Adrenal gland (tissue), 12 donors: ENCODE measurements around the gene SPAG16. TPM values are rescaled to one million over a fixed set of nuclear protein-coding genes. Genes with fewer than 3 reads are reported as not detected.

ENCODE experiments used
- DNase-seq, 7 donors: peaks; one replicate each; pipeline ENCODE4 v3.0.0-alpha.2; 2019 to 2020
- H3K27ac ChIP-seq, 5 donors: fragments of 200-600 bp; sonication (generic) in 4 of 5; 1 replicate in 3 of 5; 2 replicates in 2 of 5; pipeline versions ENCODE4 v1.5.1 to v1.8.0; 2016 to 2020; ENCODE audit warnings: mild to moderate bottlenecking in 1 of 5
- H3K27me3 ChIP-seq: fragments of 200-600 bp; 2 replicates; pipeline ENCODE4 v1.8.0; 2021
- H3K36me3 ChIP-seq, 2 donors: fragments of 200-600 bp; replicated peaks in 1 of 2; 1 replicate in 1 of 2; 2 replicates in 1 of 2; pipeline versions ENCODE4 v1.5.1 to v1.8.0; 2018 to 2022
- H3K4me1 ChIP-seq, 2 donors: fragments of 200-600 bp; replicated peaks in 1 of 2; 1 replicate in 1 of 2; 2 replicates in 1 of 2; pipeline versions ENCODE4 v1.5.1 to v1.8.0; 2018 to 2021
- H3K4me3 ChIP-seq, 4 donors: fragments of 200-600 bp; sonication (generic) in 3 of 4; one replicate each; pipeline ENCODE4 v1.5.1; 2016 to 2018
- H3K9me3 ChIP-seq, 3 donors: fragments of 200-600 bp; sonication (generic) in 1 of 3; replicated peaks in 1 of 3; 1 replicate in 2 of 3; 2 replicates in 1 of 3; pipeline versions ENCODE4 v1.5.1 to v1.8.0; 2016 to 2021
- POLR2A ChIP-seq, 2 donors: fragments of 450-650 bp; IDR thresholded peaks; one replicate each; pipeline ENCODE4 v1.6.1; 2017; ENCODE audit warnings: antibody characterized with exemption in 2 of 2, mild to moderate bottlenecking in 2 of 2, moderate library complexity in 1 of 2
- WGBS, 4 donors: extraction: QIAGEN DNeasy Blood & Tissue Kit in 2 of 4; methylation state at CpG; one replicate each; pipeline versions ENCODE4 v1.1.5 to v1.1.7; 2013 to 2017; 5-methylcytosine and 5-hydroxymethylcytosine counted together
- intact Hi-C, 2 donors: fragments of 100-400 bp; cut with DNase I; formaldehyde crosslinking; loops; one replicate each; pipeline versions ENCODE4 v1.14.1 to v1.15.0; 2022 to 2023
- polyA plus RNA-seq, 3 donors: library from polyadenylated mRNA; stranded (reverse); fragments of 200-250 nt in 2 of 3; fragments of 350-450 nt in 1 of 3; fragmentation: Illumina TruSeq in 1 of 3; extraction: RNeasy Lipid Tissue Mini Kit (QIAGEN cat#74804) in 1 of 3; gene quantifications; one replicate each; pipeline ENCODE4 v1.2.3, GENCODE V29; 2013 to 2014
- total RNA-seq, 9 donors: library from RNA; depleted of rRNA in 4 of 9; stranded (reverse); fragments of >200 nt in 4 of 9; fragments of 120-200 nt in 1 of 9; fragmentation: NEBNext Ultra II Directional in 1 of 9; extraction: Animal tissue kit (Norgen Biotek cat#: 25700) in 1 of 9; gene quantifications; one replicate each; pipeline versions ENCODE4 v1.1.0 to v1.2.4, GENCODE V29; 2013 to 2023
- TF ChIP-seq, protein P1 (sequence below), 6 experiments: fragments of 450-650 bp in 4 of 6; fragments of 200-600 bp in 2 of 6; sonication (generic) in 1 of 6; IDR thresholded peaks; 1 replicate in 5 of 6; 2 replicates in 1 of 6; pipeline versions ENCODE4 v1.5.1 to v1.8.0; 2016 to 2021; ENCODE audit warnings: antibody characterized with exemption in 6 of 6, mild to moderate bottlenecking in 2 of 6, moderate library complexity in 1 of 6
- donor health status: healthy with polysubstance abuse.
- donor health status: Bipolar disorder and iron deficiency.
- donor health status: DM: yes; HTN: yes; CAD: no.
- donor health status: DM: no; HTN: no; CAD: no.
- donor health status: DM: no; HTN: no; CAD: no.
- donor health status: DM: yes; HTN: yes; CAD: no.

SPAG16 gene
- total and polyA plus RNA-seq, 12 donors: 12.4 to 45.3 (median 21.8) TPM

DNA sequence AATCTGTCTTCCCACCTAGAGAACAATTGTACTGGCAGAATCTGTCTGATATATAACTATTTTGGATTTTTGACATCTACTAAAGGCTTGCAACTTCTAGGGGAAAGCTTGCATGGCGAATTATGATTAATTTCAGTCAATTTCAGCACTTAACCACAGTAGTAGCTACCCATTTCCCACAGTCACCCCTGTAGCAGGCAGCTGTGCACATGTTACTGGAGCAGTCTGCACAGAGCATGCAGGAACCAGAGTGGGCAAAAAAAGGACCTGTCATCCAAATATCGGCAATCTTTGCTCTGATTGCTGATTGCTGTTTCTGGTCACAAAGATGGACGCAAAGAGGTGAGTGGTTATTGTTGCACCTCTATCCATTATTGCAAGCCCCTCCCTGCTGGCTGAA is 473.3 kb downstream of the SPAG16 start:
- 73 to 91% (median 84%) methylated on average over 3 of the region's 3 CpGs for WGBS, 4 donors
- no peaks in the 10 kb centered on the region for H3K27me3 ChIP-seq

DNA sequence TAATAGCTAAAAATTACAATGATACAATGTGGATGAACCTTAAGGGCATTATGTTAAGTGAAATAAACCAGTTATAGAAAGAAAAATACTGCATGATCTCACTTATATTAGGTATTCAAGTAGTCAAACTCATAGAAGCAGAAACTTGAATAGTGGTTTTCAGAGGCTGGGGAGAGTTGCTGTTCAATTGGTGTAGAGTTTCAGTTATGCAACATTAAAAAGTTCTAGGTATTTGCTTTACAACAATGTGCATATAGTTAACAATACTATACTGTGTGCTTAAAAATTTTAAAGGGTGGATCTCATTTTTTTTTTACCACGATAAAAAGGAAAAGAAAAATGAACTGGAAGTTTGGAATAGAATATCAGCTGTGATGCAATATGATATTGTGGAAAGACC is 479.1 kb downstream of the SPAG16 start:
- H3K4me3 ChIP-seq: no peak overlapping the region
- no peaks in the 10 kb centered on the region for H3K9me3 ChIP-seq
- H3K36me3 ChIP-seq: no peaks in the 10 kb centered on the region
- H3K4me1 ChIP-seq: no peaks in the 10 kb centered on the region
- WGBS, 4 donors: 49 to 63% (median 56%) methylated on average over 1 of the region's 1 CpG
- no peak for DNase-seq
- intact Hi-C loops: no loop called here
- no peaks in the 10 kb centered on the region for H3K27me3 ChIP-seq
- no peak overlapping the region for H3K27ac ChIP-seq
- TF ChIP-seq POLR2A (IDR thresholded peaks at IDR 0.05): no peak
- TF ChIP-seq, protein P1, sequence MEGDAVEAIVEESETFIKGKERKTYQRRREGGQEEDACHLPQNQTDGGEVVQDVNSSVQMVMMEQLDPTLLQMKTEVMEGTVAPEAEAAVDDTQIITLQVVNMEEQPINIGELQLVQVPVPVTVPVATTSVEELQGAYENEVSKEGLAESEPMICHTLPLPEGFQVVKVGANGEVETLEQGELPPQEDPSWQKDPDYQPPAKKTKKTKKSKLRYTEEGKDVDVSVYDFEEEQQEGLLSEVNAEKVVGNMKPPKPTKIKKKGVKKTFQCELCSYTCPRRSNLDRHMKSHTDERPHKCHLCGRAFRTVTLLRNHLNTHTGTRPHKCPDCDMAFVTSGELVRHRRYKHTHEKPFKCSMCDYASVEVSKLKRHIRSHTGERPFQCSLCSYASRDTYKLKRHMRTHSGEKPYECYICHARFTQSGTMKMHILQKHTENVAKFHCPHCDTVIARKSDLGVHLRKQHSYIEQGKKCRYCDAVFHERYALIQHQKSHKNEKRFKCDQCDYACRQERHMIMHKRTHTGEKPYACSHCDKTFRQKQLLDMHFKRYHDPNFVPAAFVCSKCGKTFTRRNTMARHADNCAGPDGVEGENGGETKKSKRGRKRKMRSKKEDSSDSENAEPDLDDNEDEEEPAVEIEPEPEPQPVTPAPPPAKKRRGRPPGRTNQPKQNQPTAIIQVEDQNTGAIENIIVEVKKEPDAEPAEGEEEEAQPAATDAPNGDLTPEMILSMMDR (IDR thresholded peaks at IDR 0.05): no peak

More for the DNA sequence above, 473.3 kb downstream of the SPAG16 start:
- DNase-seq: no peak
- H3K4me1 ChIP-seq: no peaks in the 10 kb centered on the region
- H3K4me3 ChIP-seq: no peak overlapping the region
- no peaks in the 10 kb centered on the region for H3K9me3 ChIP-seq
- no peaks in the 10 kb centered on the region for H3K36me3 ChIP-seq
- intact Hi-C loops: no loop called here
- TF ChIP-seq POLR2A (IDR thresholded peaks at IDR 0.05): no peak
- TF ChIP-seq, protein P1 (IDR thresholded peaks at IDR 0.05): no peak
- H3K27ac ChIP-seq: no peak overlapping the region

DNA sequence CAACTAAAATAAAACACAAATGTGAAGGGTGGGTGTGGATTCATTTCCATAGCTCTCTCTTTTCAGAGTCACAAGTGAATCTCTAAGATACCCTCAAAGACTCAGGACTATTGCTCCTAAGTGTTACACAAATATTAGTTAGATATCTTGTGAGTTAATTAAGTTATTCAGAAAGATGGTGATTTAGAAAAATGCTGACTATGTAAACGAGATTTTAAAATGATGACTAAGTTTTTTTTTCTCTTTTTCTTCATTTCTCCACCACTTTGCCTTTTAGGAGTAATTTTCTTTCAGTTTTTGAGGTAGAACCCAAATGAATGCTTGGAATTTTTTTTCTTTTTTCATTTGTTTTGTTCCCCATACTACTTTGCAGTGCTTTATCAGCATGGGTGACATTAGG is 479.7 kb downstream of the SPAG16 start:
- 23 to 39% (median 31%) methylated on average over 1 of the region's 1 CpG for WGBS, 4 donors

DNA sequence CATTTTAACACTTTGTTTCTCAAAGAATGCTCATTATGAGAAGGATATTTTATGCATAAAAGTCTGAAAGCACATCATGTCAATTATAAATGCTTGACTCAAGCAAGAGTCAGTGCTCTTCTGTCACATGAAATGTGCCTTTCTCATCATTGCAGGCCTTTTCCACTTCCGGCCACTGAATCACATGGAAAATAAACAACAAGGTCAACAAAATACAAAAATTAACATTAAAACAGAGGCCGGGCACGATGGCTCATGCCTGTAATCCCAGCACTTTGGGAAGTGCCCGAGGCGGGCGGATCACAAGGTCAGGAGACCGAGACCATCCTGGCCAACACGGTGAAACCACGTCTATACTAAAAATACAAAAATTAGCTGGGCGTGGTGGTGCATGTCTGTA is 480.6 kb downstream of the SPAG16 start:
- Histone ChIP-seq H3K9me3 (no peaks in the 10 kb centered on the region), H3K27me3 (no peaks in the 10 kb centered on the region), H3K36me3 (no peaks in the 10 kb centered on the region), H3K4me3 (no peak overlapping the region), H3K27ac (no peak overlapping the region), H3K4me1 (no peaks in the 10 kb centered on the region)
- intact Hi-C loops: no loop called here
- WGBS, 4 donors: 76 to 89% (median 86%) methylated on average over 10 of the region's 10 CpGs
- TF ChIP-seq POLR2A (IDR thresholded peaks at IDR 0.05): no peak
- TF ChIP-seq, protein P1 (IDR thresholded peaks at IDR 0.05): no peak
- no peak for DNase-seq

More for the DNA sequence above, 479.7 kb downstream of the SPAG16 start:
- Histone ChIP-seq H3K36me3 (no peaks in the 10 kb centered on the region), H3K27ac (no peak overlapping the region), H3K4me3 (no peak overlapping the region), H3K9me3 (no peaks in the 10 kb centered on the region), H3K27me3 (no peaks in the 10 kb centered on the region), H3K4me1 (no peaks in the 10 kb centered on the region)
- no peak for TF ChIP-seq POLR2A (IDR thresholded peaks at IDR 0.05)
- TF ChIP-seq, protein P1 (IDR thresholded peaks at IDR 0.05): no peak
- no peak for DNase-seq
- intact Hi-C loops: no loop called here
